CD8-positive, alpha-beta memory T cell (primary cell): ENCODE measurements around the gene SEMA6D. TPM values are rescaled to one million over a fixed set of nuclear protein-coding genes. Genes with fewer than 3 reads are reported as not detected.

ENCODE experiments used
- CTCF ChIA-PET: fragments of 350-600 bp; sonication (Branson Sonifier 250); formaldehyde crosslinking; loops from one replicate; lab custom pipeline; 2021; ENCODE audit warnings: antibody characterized with exemption; lab: Charles Lee
- POLR2A ChIA-PET: fragments of 350-600 bp; sonication (Branson Sonifier 250); formaldehyde crosslinking; loops from one replicate; lab custom pipeline; 2021; ENCODE audit warnings: antibody characterized with exemption; lab: Charles Lee
- DNase-seq, 5 donors: peaks; one replicate each; pipeline versions ENCODE4 v3.0.0 to v3.0.0-alpha.2; 2020 to 2022; ENCODE audit warnings: mixed read lengths in 1 of 5
- H3K27ac ChIP-seq: one replicate; pipeline ENCODE4 v1.7.0; 2013; ENCODE audit warnings: low read depth, mild to moderate bottlenecking, low read length, moderate library complexity
- H3K27me3 ChIP-seq: 2 replicates; pipeline ENCODE4 v1.7.0; 2013; ENCODE audit warnings: low read length, mild to moderate bottlenecking; ENCODE audit not compliant: insufficient read depth, poor library complexity, severe bottlenecking
- H3K36me3 ChIP-seq: 2 replicates; pipeline ENCODE4 v1.7.0; 2013; ENCODE audit warnings: mild to moderate bottlenecking, low read length, moderate library complexity; ENCODE audit not compliant: insufficient read depth
- H3K4me1 ChIP-seq: 2 replicates; pipeline ENCODE4 v1.7.0; 2013; ENCODE audit warnings: mild to moderate bottlenecking, low read length, moderate library complexity; ENCODE audit not compliant: insufficient read depth
- H3K4me3 ChIP-seq: 2 replicates; pipeline ENCODE4 v1.7.0; 2013; ENCODE audit warnings: mild to moderate bottlenecking, low read length
- H3K9me3 ChIP-seq: 2 replicates; pipeline ENCODE4 v1.7.0; 2013; ENCODE audit warnings: mild to moderate bottlenecking, low read length
- H3K27ac Mint-ChIP-seq, 8 donors: one replicate each; pipeline ENCODE4 v1.8.0; 2020 to 2021; ENCODE audit warnings: mixed read lengths in 8 of 8, mild to moderate bottlenecking in 6 of 8, inconsistent platforms in 3 of 8, moderate library complexity in 3 of 8
- H3K27me3 Mint-ChIP-seq, 2 donors: one replicate each; pipeline ENCODE4 v1.8.0; 2020 to 2021; ENCODE audit warnings: mixed read lengths in 2 of 2, mild to moderate bottlenecking in 1 of 2, moderate library complexity in 1 of 2
- H3K36me3 Mint-ChIP-seq, 3 donors: one replicate each; pipeline ENCODE4 v1.8.0; 2020 to 2021; ENCODE audit warnings: mixed read lengths in 3 of 3, inconsistent platforms in 1 of 3, mild to moderate bottlenecking in 1 of 3
- H3K4me1 Mint-ChIP-seq, 3 donors: one replicate each; pipeline ENCODE4 v1.8.0; 2020 to 2021; ENCODE audit warnings: mixed read lengths in 3 of 3, inconsistent platforms in 1 of 3, mild to moderate bottlenecking in 1 of 3
- H3K4me3 Mint-ChIP-seq, 7 donors: one replicate each; pipeline ENCODE4 v1.8.0; 2020 to 2021; ENCODE audit warnings: mixed read lengths in 7 of 7, mild to moderate bottlenecking in 6 of 7, moderate library complexity in 4 of 7, inconsistent platforms in 2 of 7
- H3K9me3 Mint-ChIP-seq, 5 donors: one replicate each; pipeline ENCODE4 v1.8.0; 2020 to 2022; ENCODE audit warnings: mixed read lengths in 5 of 5, mild to moderate bottlenecking in 3 of 5, moderate library complexity in 2 of 5, inconsistent platforms in 1 of 5
- polyA plus RNA-seq: library from polyadenylated mRNA; unstranded; fragments of 300-500 nt; fragmentation: Illumina TruSeq; gene quantifications from one replicate; pipeline ENCODE4 v1.2.3, GENCODE V29; 2021
- total RNA-seq, 2 experiments: library from RNA; stranded (reverse); gene quantifications; one replicate each; pipeline ENCODE4 v1.2.3, GENCODE V29; 2021

The SEMA6D gene
- total and polyA plus RNA-seq, 3 experiments from 2014 or later, result not detected

DNA sequence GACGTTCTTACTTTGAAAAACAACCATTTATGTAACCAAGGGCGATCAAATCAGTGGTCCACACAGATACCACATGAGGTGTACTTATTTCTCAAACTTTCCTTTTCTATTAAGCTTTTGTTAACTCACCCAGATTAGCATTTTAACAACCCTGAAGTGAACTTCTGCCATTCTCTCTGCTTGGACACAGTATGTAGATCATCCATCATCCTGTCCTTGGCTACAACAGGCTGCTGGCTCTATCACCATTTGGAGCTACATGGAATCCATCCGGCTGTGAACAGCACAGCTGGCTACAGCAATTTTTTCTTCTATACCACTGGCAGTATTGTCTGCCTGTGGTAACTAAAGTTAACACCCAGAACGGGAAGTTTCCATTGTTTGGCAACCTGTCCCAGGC is 4.4 kb downstream of the SEMA6D start:
- H3K9me3 ChIP-seq, result no peaks in the 10 kb centered on the region
- H3K27ac ChIP-seq, result no peak overlapping the region
- no peaks in the 10 kb centered on the region for H3K27me3 ChIP-seq
- H3K27me3 Mint-ChIP-seq, result peaks cover 24 to 43% of the 10 kb centered on the region in 2 donors
- ChIA-PET CTCF (no interaction called here), POLR2A (no interaction called here)
- no peaks in the 10 kb centered on the region for H3K4me1 Mint-ChIP-seq
- H3K4me1 ChIP-seq, result no peaks in the 10 kb centered on the region
- no peak for DNase-seq
- no peak overlapping the region for H3K4me3 ChIP-seq
- H3K36me3 Mint-ChIP-seq, result no peaks in the 10 kb centered on the region
- no peak overlapping the region for H3K27ac Mint-ChIP-seq
- no peak overlapping the region for H3K4me3 Mint-ChIP-seq
- H3K36me3 ChIP-seq, result no peaks in the 10 kb centered on the region
- H3K9me3 Mint-ChIP-seq, result peaks cover 0 to 10% (median 2%) of the 10 kb centered on the region in 5 donors

DNA sequence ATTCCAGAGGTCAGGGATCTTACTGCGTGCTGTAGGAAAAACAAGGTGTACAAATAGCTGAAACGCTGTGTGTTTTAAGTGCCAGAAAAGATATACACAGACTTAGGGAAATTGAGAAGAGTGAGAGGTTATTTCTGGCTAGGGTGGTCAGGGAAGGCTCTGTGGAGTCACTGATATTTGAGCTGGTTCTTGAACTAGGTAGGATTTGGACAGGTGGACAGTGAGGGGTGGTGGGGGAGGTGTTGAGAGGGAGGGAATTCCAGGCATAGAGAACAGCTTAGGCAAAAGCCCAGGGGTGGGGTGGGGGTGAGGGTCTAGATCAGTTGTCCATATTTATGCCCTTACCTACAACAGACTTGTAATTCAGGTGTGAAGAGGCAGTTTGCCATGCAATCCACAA is 7.0 kb downstream of the SEMA6D start:
- H3K27me3 Mint-ChIP-seq, result peaks cover 12 to 30% of the 10 kb centered on the region in 2 donors
- H3K9me3 ChIP-seq, result no peaks in the 10 kb centered on the region
- no peaks in the 10 kb centered on the region for H3K36me3 Mint-ChIP-seq

GRCh38 chr15:47725051-47725450 is 7.7 kb downstream of the SEMA6D start:
- Histone ChIP-seq H3K27me3 (no peaks in the 10 kb centered on the region), H3K36me3 (no peaks in the 10 kb centered on the region), H3K4me1 (no peaks in the 10 kb centered on the region), H3K4me3 (no peak overlapping the region), H3K27ac (no peak overlapping the region), H3K9me3 (no peaks in the 10 kb centered on the region)
- H3K27me3 Mint-ChIP-seq, result peaks cover 9 to 23% of the 10 kb centered on the region in 2 donors
- no peak for DNase-seq
- no peak overlapping the region for H3K4me3 Mint-ChIP-seq
- H3K36me3 Mint-ChIP-seq, result no peaks in the 10 kb centered on the region
- ChIA-PET CTCF (no interaction called here), POLR2A (no interaction called here)
- H3K9me3 Mint-ChIP-seq, result peaks cover 0 to 4% (median 0%) of the 10 kb centered on the region in 5 donors
- no peaks in the 10 kb centered on the region for H3K4me1 Mint-ChIP-seq
- no peak overlapping the region for H3K27ac Mint-ChIP-seq

More for the DNA sequence above, 7.0 kb downstream of the SEMA6D start:
- H3K4me3 Mint-ChIP-seq, result no peak overlapping the region
- H3K27me3 ChIP-seq, result no peaks in the 10 kb centered on the region
- H3K36me3 ChIP-seq, result no peaks in the 10 kb centered on the region
- H3K27ac Mint-ChIP-seq, result no peak overlapping the region
- peaks cover 0 to 4% (median 0%) of the 10 kb centered on the region in 5 donors for H3K9me3 Mint-ChIP-seq
- CTCF ChIA-PET, result no interaction called here
- no peak overlapping the region for H3K4me3 ChIP-seq
- H3K4me1 ChIP-seq, result no peaks in the 10 kb centered on the region
- no peak overlapping the region for H3K27ac ChIP-seq
- H3K4me1 Mint-ChIP-seq, result no peaks in the 10 kb centered on the region
- no peak for DNase-seq
- POLR2A ChIA-PET, result no interaction called here

- H3K4me3 ChIP-seq, result no peak overlapping the region
- CTCF ChIA-PET, result no interaction called here
These were observed 8.6 kb downstream of the SEMA6D start for GRCh38 chr15:47725906-47726305.

GRCh38 chr15:47726399-47726823 is 9.1 kb downstream of the SEMA6D start:
- POLR2A ChIA-PET, result no interaction called here
- Histone ChIP-seq H3K36me3 (no peaks in the 10 kb centered on the region), H3K4me1 (no peaks in the 10 kb centered on the region), H3K27me3 (no peaks in the 10 kb centered on the region), H3K9me3 (no peaks in the 10 kb centered on the region), H3K4me3 (no peak overlapping the region), H3K27ac (no peak overlapping the region)
- Mint-ChIP-seq H3K36me3 (no peaks in the 10 kb centered on the region), H3K4me1 (no peaks in the 10 kb centered on the region), H3K27me3 (peaks cover 6 to 14% of the 10 kb centered on the region in 2 donors), H3K4me3 (no peak overlapping the region), H3K27ac (no peak overlapping the region), H3K9me3 (peaks cover 0 to 4% (median 0%) of the 10 kb centered on the region in 5 donors)
- DNase-seq, result no peak
- CTCF ChIA-PET, result no interaction called here

More at GRCh38 chr15:47725906-47726305, 8.6 kb downstream of the SEMA6D start:
- no peaks in the 10 kb centered on the region for H3K27me3 ChIP-seq
- POLR2A ChIA-PET, result no interaction called here
- Mint-ChIP-seq H3K4me1 (no peaks in the 10 kb centered on the region), H3K9me3 (peaks cover 0 to 4% (median 0%) of the 10 kb centered on the region in 5 donors), H3K36me3 (no peaks in the 10 kb centered on the region), H3K4me3 (no peak overlapping the region), H3K27ac (no peak overlapping the region), H3K27me3 (peaks cover 6 to 16% of the 10 kb centered on the region in 2 donors)
- no peaks in the 10 kb centered on the region for H3K36me3 ChIP-seq
- no peak for DNase-seq
- no peaks in the 10 kb centered on the region for H3K4me1 ChIP-seq
- H3K9me3 ChIP-seq, result no peaks in the 10 kb centered on the region
- no peak overlapping the region for H3K27ac ChIP-seq

- Mint-ChIP-seq H3K27me3 (peaks cover 2 to 10% of the 10 kb centered on the region in 2 donors), H3K4me3 (no peak overlapping the region), H3K4me1 (no peaks in the 10 kb centered on the region), H3K27ac (no peak overlapping the region), H3K9me3 (peaks cover 0 to 2% (median 0%) of the 10 kb centered on the region in 5 donors), H3K36me3 (no peaks in the 10 kb centered on the region)
- Histone ChIP-seq H3K27me3 (no peaks in the 10 kb centered on the region), H3K4me3 (no peak overlapping the region), H3K9me3 (no peaks in the 10 kb centered on the region), H3K4me1 (no peaks in the 10 kb centered on the region), H3K36me3 (no peaks in the 10 kb centered on the region), H3K27ac (no peak overlapping the region)
- no peak for DNase-seq
- CTCF ChIA-PET, result no interaction called here
- POLR2A ChIA-PET, result no interaction called here
These were observed 9.8 kb downstream of the SEMA6D start for GRCh38 chr15:47727137-47727536.

GRCh38 chr15:47727676-47728075 is 10.4 kb downstream of the SEMA6D start:
- no peaks in the 10 kb centered on the region for H3K36me3 ChIP-seq
- H3K36me3 Mint-ChIP-seq, result no peaks in the 10 kb centered on the region
- H3K27ac Mint-ChIP-seq, result no peak overlapping the region
- no peaks in the 10 kb centered on the region for H3K4me1 ChIP-seq
- POLR2A ChIA-PET, result no interaction called here
- no peaks in the 10 kb centered on the region for H3K9me3 ChIP-seq
- H3K27me3 ChIP-seq, result no peaks in the 10 kb centered on the region
- H3K27me3 Mint-ChIP-seq, result peaks cover 0 to 5% of the 10 kb centered on the region in 2 donors
- no peak overlapping the region for H3K4me3 ChIP-seq
- no peaks in the 10 kb centered on the region for H3K4me1 Mint-ChIP-seq
- H3K9me3 Mint-ChIP-seq, result peaks cover 0 to 2% (median 0%) of the 10 kb centered on the region in 5 donors
- H3K27ac ChIP-seq, result no peak overlapping the region
- CTCF ChIA-PET, result no interaction called here
- H3K4me3 Mint-ChIP-seq, result no peak overlapping the region
- no peak for DNase-seq

- Histone ChIP-seq H3K27me3 (no peaks in the 10 kb centered on the region), H3K27ac (no peak overlapping the region), H3K9me3 (no peaks in the 10 kb centered on the region), H3K36me3 (no peaks in the 10 kb centered on the region), H3K4me1 (no peaks in the 10 kb centered on the region), H3K4me3 (no peak overlapping the region)
- Mint-ChIP-seq H3K27me3 (peaks cover 0 to 3% of the 10 kb centered on the region in 2 donors), H3K9me3 (peaks cover 0 to 4% (median 0%) of the 10 kb centered on the region in 5 donors), H3K4me3 (no peak overlapping the region), H3K4me1 (no peaks in the 10 kb centered on the region), H3K27ac (no peak overlapping the region), H3K36me3 (no peaks in the 10 kb centered on the region)
- CTCF ChIA-PET, result no interaction called here
- no peak for DNase-seq
- POLR2A ChIA-PET, result no interaction called here
These were observed 11.1 kb downstream of the SEMA6D start for GRCh38 chr15:47728426-47728825.
